ENCODE measurements around the gene HSPB7. TPM values are rescaled to one million over a fixed set of nuclear protein-coding genes. Genes with fewer than 3 reads are reported as not detected.
"Not testable (repeated sequence)": the region's sequence is repeated elsewhere in the genome, so short reads cannot be mapped to it uniquely, and the experiment has no call there.

HSPB7 gene
- total and polyA plus RNA-seq, 4 donors: 0.28 to 1.4 (median 0.35) TPM

DNA sequence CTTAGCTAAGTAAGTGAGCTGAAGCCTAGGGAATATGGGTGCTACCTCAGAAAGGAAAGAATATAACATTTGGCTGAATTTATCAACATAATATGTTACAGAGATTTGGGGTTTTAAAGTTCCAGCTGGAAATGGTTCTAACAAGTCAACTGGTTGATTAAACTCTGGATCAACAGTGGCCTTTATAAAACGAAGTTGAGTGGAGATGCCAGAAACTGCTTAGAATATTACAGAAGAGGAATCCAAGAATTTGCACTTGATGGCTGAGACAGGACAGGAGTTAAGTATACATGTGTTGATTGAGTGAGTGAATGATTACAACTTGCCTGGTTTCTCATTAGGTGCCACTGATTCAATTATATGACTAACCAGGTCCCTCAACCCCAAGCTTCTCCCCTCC is 34.6 kb downstream of the HSPB7 start:
- H3K4me3 ChIP-seq (ENCODE audit: low read depth in 1 of 3, low read length in 3 of 3): no peak overlapping the region
- H3K4me1 ChIP-seq (ENCODE audit: control insufficient read depth in 4 of 4, insufficient read depth in 4 of 4, low read length in 3 of 4): no peaks in the 10 kb centered on the region
- whole genome bisulfite sequencing: 40% methylated on average over 1 of the region's 1 CpG
- no peak overlapping the region for H3K27ac ChIP-seq (ENCODE audit: low read depth in 1 of 2, low read length in 2 of 2)
- no peak overlapping the region for H3K9ac ChIP-seq (ENCODE audit: low read depth in 1 of 2, low read length in 2 of 2)
- no peak for DNase-seq (ENCODE audit: low spot score)
- no peaks in the 10 kb centered on the region for H3K27me3 ChIP-seq (ENCODE audit: control insufficient read depth in 4 of 4, insufficient read depth in 4 of 4, low read length in 3 of 4)
- no peaks in the 10 kb centered on the region for H3K9me3 ChIP-seq (ENCODE audit: control insufficient read depth in 4 of 4, low read length in 3 of 4)
- TF ChIP-seq RXRA (IDR thresholded peaks at IDR 0.05) (no peak), RAD21 (IDR thresholded peaks at IDR 0.05) (no peak), GABPA (IDR thresholded peaks at IDR 0.05 in 1 of 2, conservative IDR thresholded peaks at IDR 0.05 in 1 of 2) (no peak), FOXA2 (IDR thresholded peaks at IDR 0.05) (no peak), JUND (IDR thresholded peaks at IDR 0.05) (peak in 1 of 2 donors; percentile 5), YY1 (IDR thresholded peaks at IDR 0.05) (no peak), FOXA1 (IDR thresholded peaks at IDR 0.05) (no peak)
- H3K36me3 ChIP-seq (ENCODE audit: control insufficient read depth in 4 of 4, insufficient read depth in 3 of 4, low read depth in 1 of 4, low read length in 3 of 4): no peaks in the 10 kb centered on the region

- TF ChIP-seq TAF1 (conservative IDR thresholded peaks at IDR 0.05) (no peak), RXRA (IDR thresholded peaks at IDR 0.05) (no peak), GABPA (IDR thresholded peaks at IDR 0.05 in 1 of 2, conservative IDR thresholded peaks at IDR 0.05 in 1 of 2) (no peak), FOXA1 (IDR thresholded peaks at IDR 0.05) (no peak), EGR1 (IDR thresholded peaks at IDR 0.05; ENCODE audit: low read depth in 2 of 2) (no peak), ZBTB33 (IDR thresholded peaks at IDR 0.05) (no peak), NR2F2 (IDR thresholded peaks at IDR 0.05) (no peak), SP1 (IDR thresholded peaks at IDR 0.05) (no peak), FOXA2 (IDR thresholded peaks at IDR 0.05) (no peak), YY1 (IDR thresholded peaks at IDR 0.05) (no peak), HNF4A (conservative IDR thresholded peaks at IDR 0.05) (no peak), RAD21 (IDR thresholded peaks at IDR 0.05) (no peak)
- TF ChIP-seq, protein P1, sequence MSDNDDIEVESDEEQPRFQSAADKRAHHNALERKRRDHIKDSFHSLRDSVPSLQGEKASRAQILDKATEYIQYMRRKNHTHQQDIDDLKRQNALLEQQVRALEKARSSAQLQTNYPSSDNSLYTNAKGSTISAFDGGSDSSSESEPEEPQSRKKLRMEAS (IDR thresholded peaks at IDR 0.05): no peak
- TF ChIP-seq, protein P2, sequence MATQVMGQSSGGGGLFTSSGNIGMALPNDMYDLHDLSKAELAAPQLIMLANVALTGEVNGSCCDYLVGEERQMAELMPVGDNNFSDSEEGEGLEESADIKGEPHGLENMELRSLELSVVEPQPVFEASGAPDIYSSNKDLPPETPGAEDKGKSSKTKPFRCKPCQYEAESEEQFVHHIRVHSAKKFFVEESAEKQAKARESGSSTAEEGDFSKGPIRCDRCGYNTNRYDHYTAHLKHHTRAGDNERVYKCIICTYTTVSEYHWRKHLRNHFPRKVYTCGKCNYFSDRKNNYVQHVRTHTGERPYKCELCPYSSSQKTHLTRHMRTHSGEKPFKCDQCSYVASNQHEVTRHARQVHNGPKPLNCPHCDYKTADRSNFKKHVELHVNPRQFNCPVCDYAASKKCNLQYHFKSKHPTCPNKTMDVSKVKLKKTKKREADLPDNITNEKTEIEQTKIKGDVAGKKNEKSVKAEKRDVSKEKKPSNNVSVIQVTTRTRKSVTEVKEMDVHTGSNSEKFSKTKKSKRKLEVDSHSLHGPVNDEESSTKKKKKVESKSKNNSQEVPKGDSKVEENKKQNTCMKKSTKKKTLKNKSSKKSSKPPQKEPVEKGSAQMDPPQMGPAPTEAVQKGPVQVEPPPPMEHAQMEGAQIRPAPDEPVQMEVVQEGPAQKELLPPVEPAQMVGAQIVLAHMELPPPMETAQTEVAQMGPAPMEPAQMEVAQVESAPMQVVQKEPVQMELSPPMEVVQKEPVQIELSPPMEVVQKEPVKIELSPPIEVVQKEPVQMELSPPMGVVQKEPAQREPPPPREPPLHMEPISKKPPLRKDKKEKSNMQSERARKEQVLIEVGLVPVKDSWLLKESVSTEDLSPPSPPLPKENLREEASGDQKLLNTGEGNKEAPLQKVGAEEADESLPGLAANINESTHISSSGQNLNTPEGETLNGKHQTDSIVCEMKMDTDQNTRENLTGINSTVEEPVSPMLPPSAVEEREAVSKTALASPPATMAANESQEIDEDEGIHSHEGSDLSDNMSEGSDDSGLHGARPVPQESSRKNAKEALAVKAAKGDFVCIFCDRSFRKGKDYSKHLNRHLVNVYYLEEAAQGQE (IDR thresholded peaks at IDR 0.05): no peak
- TF ChIP-seq, protein P3, sequence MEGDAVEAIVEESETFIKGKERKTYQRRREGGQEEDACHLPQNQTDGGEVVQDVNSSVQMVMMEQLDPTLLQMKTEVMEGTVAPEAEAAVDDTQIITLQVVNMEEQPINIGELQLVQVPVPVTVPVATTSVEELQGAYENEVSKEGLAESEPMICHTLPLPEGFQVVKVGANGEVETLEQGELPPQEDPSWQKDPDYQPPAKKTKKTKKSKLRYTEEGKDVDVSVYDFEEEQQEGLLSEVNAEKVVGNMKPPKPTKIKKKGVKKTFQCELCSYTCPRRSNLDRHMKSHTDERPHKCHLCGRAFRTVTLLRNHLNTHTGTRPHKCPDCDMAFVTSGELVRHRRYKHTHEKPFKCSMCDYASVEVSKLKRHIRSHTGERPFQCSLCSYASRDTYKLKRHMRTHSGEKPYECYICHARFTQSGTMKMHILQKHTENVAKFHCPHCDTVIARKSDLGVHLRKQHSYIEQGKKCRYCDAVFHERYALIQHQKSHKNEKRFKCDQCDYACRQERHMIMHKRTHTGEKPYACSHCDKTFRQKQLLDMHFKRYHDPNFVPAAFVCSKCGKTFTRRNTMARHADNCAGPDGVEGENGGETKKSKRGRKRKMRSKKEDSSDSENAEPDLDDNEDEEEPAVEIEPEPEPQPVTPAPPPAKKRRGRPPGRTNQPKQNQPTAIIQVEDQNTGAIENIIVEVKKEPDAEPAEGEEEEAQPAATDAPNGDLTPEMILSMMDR (IDR thresholded peaks at IDR 0.05; ENCODE audit: low read depth, low read length, missing input control): no peak
- TF ChIP-seq, protein P4, sequence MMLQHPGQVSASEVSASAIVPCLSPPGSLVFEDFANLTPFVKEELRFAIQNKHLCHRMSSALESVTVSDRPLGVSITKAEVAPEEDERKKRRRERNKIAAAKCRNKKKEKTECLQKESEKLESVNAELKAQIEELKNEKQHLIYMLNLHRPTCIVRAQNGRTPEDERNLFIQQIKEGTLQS (IDR thresholded peaks at IDR 0.05): no peak
- H3K36me3 ChIP-seq (ENCODE audit: control insufficient read depth in 4 of 4, insufficient read depth in 3 of 4, low read depth in 1 of 4, low read length in 3 of 4): no peaks in the 10 kb centered on the region
- no peaks in the 10 kb centered on the region for H3K4me1 ChIP-seq (ENCODE audit: control insufficient read depth in 4 of 4, insufficient read depth in 4 of 4, low read length in 3 of 4)
- no peak overlapping the region for H3K9ac ChIP-seq (ENCODE audit: low read depth in 1 of 2, low read length in 2 of 2)
- no peaks in the 10 kb centered on the region for H3K9me3 ChIP-seq (ENCODE audit: control insufficient read depth in 4 of 4, low read length in 3 of 4)
- no peak overlapping the region for H3K27ac ChIP-seq (ENCODE audit: low read depth in 1 of 2, low read length in 2 of 2)
- 87% methylated on average over 3 of the region's 3 CpGs for WGBS
- H3K4me3 ChIP-seq (ENCODE audit: low read depth in 1 of 3, low read length in 3 of 3): no peak overlapping the region
- DNase-seq (ENCODE audit: low spot score): no peak
- H3K27me3 ChIP-seq (ENCODE audit: control insufficient read depth in 4 of 4, insufficient read depth in 4 of 4, low read length in 3 of 4): no peaks in the 10 kb centered on the region
These were observed 36.2 kb downstream of the HSPB7 start for GRCh38 chr1:15981679-15982078.

DNA sequence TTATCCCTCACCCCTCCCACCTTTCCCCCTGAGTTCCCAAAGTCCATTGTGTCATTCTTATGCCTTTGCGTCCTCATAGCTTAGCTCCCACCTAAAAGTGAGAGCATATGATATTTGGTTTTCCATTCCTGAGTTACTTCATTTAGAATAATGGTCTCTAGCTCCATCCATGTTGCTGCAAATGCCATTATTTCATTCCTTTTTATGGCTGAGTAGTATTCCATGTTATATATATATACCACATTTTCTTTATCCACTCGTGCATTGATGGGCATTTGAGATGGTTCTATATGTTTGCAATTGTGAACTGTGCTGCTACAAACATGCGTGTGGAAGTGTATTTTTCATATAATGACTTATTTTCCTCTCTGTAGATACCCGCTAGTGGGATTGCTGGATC is 39.9 kb downstream of the HSPB7 start:
- WGBS: 92% methylated on average over 4 of the region's 4 CpGs
- H3K36me3 ChIP-seq (ENCODE audit: control insufficient read depth in 4 of 4, insufficient read depth in 3 of 4, low read depth in 1 of 4, low read length in 3 of 4); H3K27me3 ChIP-seq (ENCODE audit: control insufficient read depth in 4 of 4, insufficient read depth in 4 of 4, low read length in 3 of 4); H3K27ac ChIP-seq (ENCODE audit: low read depth in 1 of 2, low read length in 2 of 2); H3K9ac ChIP-seq (ENCODE audit: low read depth in 1 of 2, low read length in 2 of 2); DNase-seq (ENCODE audit: low spot score); H3K4me3 ChIP-seq (ENCODE audit: low read depth in 1 of 3, low read length in 3 of 3); H3K9me3 ChIP-seq (ENCODE audit: control insufficient read depth in 4 of 4, low read length in 3 of 4): not testable (repeated sequence)
- H3K4me1 ChIP-seq (ENCODE audit: control insufficient read depth in 4 of 4, insufficient read depth in 4 of 4, low read length in 3 of 4): peaks cover 0 to 11% (median 10%) of the 10 kb centered on the region in 4 donors
